NCI-H69 (cell line): ENCODE data around the gene MRPS35.
"Not testable (repeated sequence)": the region's sequence is repeated elsewhere in the genome, so short reads cannot be mapped to it uniquely, and the experiment has no call there.

ENCODE experiments used
- DNase-seq: peaks from one replicate; lab custom pipeline; 2025; lab: John Stamatoyannopoulos, UW

The MRPS35 gene

DNA sequence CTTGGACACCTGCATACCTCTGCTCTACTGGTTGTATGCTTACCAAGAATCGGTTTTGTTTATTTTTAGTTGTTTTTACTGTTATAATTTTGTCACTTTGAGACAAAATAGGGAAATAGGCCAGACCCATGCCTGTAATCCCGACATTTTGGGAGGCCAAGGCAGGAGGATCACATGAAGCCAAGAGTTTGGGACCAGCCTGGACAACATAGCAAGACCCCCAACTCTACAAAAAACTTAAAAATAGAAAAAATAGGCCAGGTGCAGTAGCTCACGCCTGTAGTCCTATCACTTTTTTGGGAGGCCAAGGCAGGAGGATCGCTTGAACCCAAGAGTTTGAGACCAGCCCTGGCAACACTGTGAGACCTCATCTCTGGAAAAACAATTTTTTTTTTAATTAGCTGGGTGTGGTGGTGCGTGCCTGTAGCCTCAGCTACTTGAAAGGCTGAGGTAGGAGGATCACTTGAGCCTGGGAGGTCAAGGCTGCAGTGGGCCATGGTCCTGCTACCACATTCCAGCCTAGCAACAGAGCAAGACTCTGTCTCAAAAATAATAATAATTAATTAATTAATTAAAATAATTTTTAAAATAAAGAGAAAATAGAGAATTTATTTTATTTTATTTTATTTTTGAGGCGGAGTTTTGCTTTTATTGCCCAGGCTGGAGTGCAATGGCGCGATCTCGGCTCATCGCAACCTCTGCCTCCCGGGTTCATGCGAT is 1.3 kb upstream of the MRPS35 start:
- DNase-seq: no peak

DNA sequence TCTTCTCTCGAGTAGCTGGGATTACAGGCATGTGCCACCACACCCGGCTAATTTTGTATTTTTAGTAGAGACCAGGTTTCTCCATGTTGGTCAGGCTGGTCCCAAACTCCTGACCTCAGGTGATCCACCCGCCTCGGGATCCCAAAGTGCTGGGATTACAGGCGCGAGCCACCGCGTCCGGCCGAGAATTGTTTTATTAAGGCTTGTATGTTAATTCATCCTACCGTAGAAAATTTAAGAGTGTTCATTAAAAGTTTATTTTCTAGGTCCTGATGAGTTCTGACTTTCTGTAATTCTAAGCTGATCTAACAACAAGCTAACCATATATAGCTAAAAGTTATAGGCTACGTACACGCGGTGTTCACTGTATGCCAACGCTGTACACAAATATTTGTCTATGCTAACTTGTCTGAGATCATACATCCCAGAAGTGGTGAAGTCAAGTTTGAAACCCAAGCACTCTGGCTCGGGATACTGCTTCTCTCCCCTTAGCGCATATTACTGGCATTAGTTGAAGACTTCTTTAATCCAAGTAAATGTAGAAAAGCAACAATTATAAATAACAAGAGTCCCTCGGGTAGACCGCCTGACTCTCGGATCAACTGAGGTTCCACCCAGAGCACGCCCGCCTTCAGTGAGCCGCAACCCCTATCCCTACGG is 570 bp upstream of the MRPS35 start:
- DNase-seq: peak; percentile 46

DNA sequence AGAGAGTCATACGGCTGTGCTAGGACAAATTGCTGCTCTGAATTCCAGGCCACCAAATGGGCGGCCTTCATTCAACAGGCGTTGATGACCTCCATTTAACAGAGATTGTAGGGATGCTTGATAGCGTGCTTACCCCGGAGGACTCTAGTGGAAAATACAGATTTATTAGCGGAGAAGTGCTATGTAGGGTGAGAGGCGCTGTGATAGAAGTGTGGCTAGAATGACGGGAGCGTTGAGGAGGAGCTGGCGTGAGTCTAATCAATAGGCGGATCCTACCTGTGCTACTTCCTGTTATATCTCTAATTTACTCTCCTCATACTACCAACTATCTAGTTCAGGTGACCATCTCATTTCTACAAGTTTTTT is 668 bp downstream of the MRPS35 start:
- peak; percentile 39 for DNase-seq

GRCh38 chr12:27711967-27712366 is 1.3 kb downstream of the MRPS35 start:
- no peak for DNase-seq

GRCh38 chr12:27723212-27723611 is 12.6 kb downstream of the MRPS35 start:
- DNase-seq: no peak

DNA sequence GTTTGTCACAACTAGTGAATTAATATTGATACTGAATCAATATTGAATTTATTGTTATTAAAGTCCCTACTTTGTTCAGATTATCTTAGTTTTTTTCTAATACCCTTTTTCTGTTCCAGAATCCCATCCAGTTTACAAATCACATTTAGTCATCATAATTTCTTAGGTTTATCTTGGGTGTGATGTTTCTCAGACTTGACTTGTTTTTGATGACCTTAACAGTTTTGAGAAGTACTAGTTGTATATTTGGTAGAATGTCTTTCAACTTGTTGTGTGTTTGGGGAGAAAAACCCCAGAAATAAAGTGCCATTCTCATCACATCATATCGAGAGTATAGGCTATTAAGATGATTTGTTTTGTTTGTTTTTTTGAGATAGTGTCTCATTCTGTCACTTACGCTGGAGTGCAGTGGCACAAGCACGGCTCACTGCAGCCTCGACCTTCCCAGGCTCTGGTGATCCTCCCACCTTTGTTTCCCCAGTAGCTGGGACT is 19.5 kb downstream of the MRPS35 start:
- no peak for DNase-seq

GRCh38 chr12:27732281-27732680 is 21.6 kb downstream of the MRPS35 start:
- peak; percentile 6 for DNase-seq

DNA sequence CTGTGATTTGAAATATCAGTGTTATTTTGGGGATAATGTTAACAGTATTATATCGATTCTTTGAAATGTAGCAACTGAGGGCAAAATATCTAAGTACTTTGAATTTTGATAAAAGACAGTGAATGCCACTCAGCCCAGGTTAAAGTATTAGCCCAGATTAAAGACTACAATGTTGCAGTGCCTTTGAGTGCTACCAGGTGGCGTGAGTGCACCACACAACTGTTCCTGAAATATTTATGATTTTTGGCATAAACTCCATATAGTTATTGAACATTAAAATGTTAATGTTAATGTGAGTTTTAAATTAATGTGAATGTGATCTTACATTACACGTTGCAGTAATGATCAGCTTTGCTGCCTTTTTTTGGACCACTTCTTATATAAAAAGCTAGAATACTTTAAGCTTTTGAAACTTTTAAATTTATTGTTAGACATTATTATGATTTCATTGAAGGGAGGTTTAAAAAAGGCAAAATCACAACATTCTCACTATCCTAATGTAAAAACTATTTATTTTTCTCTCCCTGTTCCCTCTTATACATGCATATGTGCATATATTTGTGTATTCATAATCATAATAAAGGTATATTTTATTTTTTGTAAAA is 22.5 kb downstream of the MRPS35 start:
- peak; percentile 24 for DNase-seq

DNA sequence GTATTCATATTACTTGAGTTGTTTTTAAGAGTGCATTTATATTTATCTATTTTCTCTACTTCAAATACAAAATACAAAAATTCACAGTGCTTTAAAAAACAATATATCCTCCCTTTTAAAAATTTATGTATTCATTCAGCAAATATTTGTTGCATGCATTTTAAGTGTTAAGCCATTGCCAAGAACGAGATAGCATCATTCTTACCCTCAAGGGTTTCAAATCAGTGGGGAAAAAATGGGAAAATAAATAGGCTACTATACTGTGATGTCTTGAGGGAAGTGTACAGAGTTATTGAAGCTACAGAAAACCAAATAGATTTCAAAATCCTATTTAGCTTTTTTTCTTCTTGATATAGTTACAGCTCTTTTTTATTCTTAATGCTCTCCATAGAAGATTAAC is 23.2 kb downstream of the MRPS35 start:
- DNase-seq: no peak

DNA sequence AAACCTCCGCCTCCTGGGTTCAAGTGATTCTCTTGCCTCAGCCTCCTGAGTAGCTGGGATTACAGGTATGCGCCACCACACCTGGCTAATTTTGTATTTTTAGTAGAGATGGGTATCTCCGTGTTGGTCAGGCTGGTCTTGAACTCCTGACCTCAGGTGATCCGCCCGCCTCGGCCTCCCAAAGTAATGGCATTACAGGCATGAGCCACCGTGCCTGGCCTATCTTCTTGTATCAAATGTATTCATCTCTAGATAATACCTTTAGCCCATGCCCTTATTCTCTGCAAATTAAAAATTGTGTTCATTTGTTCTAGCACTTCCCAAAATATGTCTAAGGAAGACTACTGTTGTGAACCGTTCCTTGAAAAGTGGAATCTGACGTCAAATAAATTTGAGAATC is 23.7 kb downstream of the MRPS35 start:
- not testable (repeated sequence) for DNase-seq

- no peak for DNase-seq
Measured at GRCh38 chr12:27743601-27744000, 33.0 kb downstream of the MRPS35 start.

DNA sequence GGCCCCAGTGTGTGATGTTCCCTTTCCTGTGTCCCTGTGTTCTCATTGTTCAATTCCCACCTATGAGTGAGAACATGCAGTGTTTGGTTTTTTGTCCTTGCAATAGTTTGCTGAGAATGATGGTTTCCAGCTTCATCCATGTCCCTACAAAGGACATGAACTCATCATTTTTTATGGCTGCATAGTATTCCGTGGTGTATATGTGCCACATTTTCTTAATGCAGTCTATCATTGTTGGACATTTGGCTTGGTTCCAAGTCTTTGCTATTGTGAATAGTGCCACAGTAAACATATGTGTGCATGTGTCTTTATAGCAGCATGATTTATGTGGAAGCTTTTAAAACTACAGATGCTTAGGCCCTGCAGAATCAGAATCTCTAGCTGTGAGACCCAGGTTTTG is 35.1 kb downstream of the MRPS35 start:
- DNase-seq: peak; percentile 48

DNA sequence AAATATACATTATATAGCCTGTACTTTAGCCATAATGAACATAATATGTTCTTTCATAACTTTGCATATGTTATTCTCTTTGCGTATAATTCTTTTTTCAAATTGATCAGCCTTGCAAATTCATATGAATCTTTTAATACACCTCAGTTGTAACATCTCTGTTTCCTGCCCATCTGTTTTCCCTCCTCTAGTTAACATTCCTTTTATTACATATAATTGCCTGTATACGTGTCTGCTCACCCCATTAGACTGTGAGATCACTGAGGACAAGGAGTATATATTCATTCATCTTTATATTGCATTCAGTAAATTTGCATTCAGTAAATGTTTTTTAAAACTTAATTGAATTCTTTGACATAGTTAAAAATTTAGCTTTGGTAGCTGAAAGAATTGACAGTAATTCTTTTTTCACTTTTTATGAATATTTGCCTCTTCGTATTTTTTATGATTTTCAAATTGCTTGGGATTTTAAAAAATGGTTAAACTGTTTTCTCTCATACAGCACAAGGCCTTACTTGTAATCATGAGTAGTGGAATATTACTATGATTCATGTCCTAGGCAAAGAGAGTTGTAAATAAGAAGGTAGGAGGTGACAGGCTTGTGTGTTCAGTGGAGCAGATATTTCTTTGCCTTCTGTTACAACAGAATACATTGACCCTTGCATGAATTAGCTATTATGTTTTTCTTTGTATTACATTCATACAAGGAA is 36.6 kb downstream of the MRPS35 start:
- peak; percentile 54 for DNase-seq

GRCh38 chr12:27751386-27752047 is 40.9 kb downstream of the MRPS35 start:
- peak; percentile 93 for DNase-seq

GRCh38 chr12:27754795-27755194 is 44.2 kb downstream of the MRPS35 start:
- DNase-seq: no peak

- DNase-seq: no peak
Measured at GRCh38 chr12:27756670-27757195, 46.1 kb downstream of the MRPS35 start.

DNA sequence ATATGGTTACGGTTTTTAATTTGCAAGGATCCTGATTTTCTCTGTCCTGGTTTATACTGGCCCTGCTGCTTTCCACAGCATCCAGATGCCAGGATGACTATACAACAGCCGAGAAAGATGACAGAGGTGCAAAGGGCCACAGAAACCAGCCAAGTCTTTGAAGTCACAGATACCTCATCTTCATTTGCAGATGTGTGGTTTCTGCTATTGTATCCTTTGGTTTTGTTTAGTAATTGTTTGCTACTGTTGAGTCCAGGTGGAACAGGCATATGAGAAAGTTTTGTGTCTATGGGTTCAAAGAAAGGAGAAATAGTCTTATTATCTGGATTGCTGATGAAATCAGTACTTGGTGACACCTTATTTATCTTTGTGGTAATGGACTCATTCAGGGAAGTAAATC is 52.1 kb downstream of the MRPS35 start:
- no peak for DNase-seq

DNA sequence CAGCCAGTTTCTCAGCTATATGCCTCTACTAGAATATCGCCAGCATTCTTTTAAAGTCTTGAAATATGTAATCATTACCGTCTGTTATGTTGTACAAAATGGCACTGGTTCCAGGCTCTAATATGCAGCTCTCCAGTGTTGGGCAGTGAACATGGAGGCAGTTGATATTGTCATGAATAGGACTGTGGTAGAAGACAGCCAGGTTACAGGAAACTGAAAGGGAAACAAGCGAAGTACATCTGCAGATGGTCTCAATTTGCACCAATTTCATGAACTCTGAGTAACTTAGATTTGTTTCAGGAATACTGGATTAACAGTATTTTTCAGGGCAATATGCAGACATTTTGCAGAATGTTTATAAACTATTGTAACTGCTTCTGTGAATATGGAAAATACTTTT is 56.0 kb downstream of the MRPS35 start:
- no peak for DNase-seq

DNA sequence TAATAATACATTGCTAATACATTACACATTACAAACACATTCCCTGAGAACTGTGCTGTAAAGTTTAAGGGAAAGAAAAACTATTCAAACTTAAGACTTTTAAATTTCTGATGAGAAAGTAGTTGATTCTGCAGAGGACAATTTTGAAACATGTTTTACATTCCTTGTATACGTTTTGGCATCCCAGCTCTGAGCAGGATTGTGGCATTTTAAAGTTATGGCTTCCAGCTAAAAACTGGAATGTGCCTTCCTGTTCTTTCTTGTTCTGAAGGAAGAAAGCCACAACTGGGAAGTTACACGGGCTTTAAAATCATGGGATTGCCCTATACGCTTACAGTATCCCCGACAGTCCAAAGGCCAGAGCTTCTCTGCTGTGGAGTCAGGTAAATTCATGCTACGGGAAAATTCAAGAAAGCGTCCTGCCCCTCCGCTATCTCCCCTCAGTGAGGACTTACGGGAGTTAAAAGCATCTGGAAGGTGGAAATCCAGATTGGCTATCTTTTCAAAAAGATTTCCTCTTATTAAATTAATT is 58.6 kb downstream of the MRPS35 start:
- no peak for DNase-seq

DNA sequence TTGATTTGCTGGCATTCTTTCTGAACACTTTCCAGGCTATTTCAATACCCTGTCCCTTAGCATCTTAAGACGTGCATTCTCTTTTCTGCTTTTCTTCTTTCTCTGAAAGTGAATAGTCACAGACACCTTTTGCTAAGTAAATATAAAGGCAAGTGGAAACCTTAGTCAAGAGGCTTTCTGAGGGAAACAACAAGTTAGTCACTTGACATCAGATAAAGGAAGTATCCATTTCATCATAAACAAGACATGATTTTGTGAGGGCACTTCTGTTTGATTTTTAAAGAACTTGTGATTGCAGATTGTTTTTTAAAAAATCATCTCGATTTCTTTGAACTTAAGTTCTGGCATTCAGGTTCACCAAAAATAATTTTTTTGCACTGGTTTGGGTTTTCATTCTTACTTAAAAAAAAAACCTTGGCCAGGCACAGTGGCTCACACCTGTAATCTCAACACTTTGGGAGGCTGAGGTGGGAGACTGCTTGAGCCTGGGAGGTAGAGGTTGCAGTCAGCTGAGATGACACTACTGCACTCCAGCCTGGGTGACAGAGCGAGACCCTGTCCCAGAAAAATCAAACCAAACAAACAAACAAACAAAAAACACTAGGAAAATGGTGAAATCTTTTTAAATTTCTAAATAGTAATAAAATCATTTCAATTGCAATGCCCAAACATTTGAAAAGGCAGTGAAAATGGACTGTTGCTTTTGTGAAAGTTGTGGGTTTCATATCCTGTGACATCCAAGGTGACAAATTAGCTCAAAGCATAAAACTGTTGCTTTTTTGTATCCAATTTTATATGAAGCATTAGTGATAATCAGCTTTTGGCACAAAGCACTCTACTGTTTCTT is 61.1 kb downstream of the MRPS35 start:
- no peak for DNase-seq
